Brain microvascular endothelial cell (primary cell): ENCODE results near the gene ZP3.
"Not testable (repeated sequence)": the region's sequence is repeated elsewhere in the genome, so short reads cannot be mapped to it uniquely, and the experiment has no call there.

Experiments used
- DNase-seq: peaks from one replicate; pipeline ENCODE4 v3.0.0-alpha.2; 2020
- H3K27ac ChIP-seq: fragments of 250-450 bp; sonication (Bioruptor Pico); 2 replicates; pipeline ENCODE4 v1.5.1; 2020; ENCODE audit warnings: mild to moderate bottlenecking, moderate library complexity
- H3K27me3 ChIP-seq: fragments of 250-450 bp; sonication (Bioruptor Pico); replicated peaks from 2 replicates; pipeline ENCODE4 v1.5.1; 2020; ENCODE audit warnings: mild to moderate bottlenecking
- H3K36me3 ChIP-seq: fragments of 250-450 bp; sonication (Bioruptor Pico); replicated peaks from 2 replicates; pipeline ENCODE4 v1.5.1; 2020; ENCODE audit warnings: mild to moderate bottlenecking
- H3K4me3 ChIP-seq: 2 replicates; pipeline ENCODE4 v1.5.1; 2011; ENCODE audit warnings: low read depth, mild to moderate bottlenecking, control low read depth, low read length, moderate library complexity
- in situ Hi-C: cut with HindIII; loops from 2 replicates; pipeline ENCODE4 v1.10.0; 2017; ENCODE audit warnings: low sequenced_read_pairs, low pct_ligation_motif_present

The ZP3 gene

GRCh38 chr7:76487969-76488368 lies 63.2 kb downstream of the ZP3 start:
- H3K27ac ChIP-seq, DNase-seq, H3K36me3 ChIP-seq, H3K4me3 ChIP-seq, H3K27me3 ChIP-seq, in situ Hi-C loops: not testable (repeated sequence)
